ENCODE results near the gene CLEC3B. TPM values are rescaled to one million over a fixed set of nuclear protein-coding genes. Genes with fewer than 3 reads are reported as not detected.

The CLEC3B gene
- total RNA-seq, 2 donors from 2014 or later, result 9.6 to 28.9 TPM

DNA sequence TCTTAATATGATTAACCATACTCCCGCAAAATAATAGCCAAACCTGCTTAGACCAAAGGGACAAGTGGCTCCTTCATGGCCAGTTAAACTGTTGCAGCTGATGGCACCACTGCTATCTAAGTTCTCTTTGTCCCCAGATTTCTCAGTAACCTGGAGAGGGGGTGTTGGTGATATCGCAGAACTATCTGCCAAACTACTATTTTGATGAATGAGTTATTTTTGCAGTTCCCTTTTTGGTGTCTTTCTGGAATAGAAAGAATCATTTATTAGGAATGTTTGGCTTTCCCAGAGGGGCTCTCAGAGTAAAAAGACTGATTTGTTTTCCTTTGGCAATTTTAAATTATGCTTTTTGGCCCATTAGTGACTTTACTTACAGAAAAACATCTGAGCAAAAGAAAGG, 33.0 kb downstream of the CLEC3B start:
- no peak overlapping the region for H3K9ac ChIP-seq (ENCODE audit: low read depth in 2 of 2, low read length in 2 of 2)
- H3K27ac ChIP-seq, result no peak overlapping the region
- TF ChIP-seq, protein P1, sequence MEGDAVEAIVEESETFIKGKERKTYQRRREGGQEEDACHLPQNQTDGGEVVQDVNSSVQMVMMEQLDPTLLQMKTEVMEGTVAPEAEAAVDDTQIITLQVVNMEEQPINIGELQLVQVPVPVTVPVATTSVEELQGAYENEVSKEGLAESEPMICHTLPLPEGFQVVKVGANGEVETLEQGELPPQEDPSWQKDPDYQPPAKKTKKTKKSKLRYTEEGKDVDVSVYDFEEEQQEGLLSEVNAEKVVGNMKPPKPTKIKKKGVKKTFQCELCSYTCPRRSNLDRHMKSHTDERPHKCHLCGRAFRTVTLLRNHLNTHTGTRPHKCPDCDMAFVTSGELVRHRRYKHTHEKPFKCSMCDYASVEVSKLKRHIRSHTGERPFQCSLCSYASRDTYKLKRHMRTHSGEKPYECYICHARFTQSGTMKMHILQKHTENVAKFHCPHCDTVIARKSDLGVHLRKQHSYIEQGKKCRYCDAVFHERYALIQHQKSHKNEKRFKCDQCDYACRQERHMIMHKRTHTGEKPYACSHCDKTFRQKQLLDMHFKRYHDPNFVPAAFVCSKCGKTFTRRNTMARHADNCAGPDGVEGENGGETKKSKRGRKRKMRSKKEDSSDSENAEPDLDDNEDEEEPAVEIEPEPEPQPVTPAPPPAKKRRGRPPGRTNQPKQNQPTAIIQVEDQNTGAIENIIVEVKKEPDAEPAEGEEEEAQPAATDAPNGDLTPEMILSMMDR (IDR thresholded peaks at IDR 0.05), result no peak
- H3K9me3 ChIP-seq, result no peaks in the 10 kb centered on the region
- intact Hi-C loops (cut with DNase I), result no loop called here
- no peak for DNase-seq
- H3K27me3 ChIP-seq, result no peaks in the 10 kb centered on the region
- no peaks in the 10 kb centered on the region for H3K4me1 ChIP-seq
- H3K36me3 ChIP-seq, result no peaks in the 10 kb centered on the region
- H3K4me3 ChIP-seq, result no peak overlapping the region

DNA sequence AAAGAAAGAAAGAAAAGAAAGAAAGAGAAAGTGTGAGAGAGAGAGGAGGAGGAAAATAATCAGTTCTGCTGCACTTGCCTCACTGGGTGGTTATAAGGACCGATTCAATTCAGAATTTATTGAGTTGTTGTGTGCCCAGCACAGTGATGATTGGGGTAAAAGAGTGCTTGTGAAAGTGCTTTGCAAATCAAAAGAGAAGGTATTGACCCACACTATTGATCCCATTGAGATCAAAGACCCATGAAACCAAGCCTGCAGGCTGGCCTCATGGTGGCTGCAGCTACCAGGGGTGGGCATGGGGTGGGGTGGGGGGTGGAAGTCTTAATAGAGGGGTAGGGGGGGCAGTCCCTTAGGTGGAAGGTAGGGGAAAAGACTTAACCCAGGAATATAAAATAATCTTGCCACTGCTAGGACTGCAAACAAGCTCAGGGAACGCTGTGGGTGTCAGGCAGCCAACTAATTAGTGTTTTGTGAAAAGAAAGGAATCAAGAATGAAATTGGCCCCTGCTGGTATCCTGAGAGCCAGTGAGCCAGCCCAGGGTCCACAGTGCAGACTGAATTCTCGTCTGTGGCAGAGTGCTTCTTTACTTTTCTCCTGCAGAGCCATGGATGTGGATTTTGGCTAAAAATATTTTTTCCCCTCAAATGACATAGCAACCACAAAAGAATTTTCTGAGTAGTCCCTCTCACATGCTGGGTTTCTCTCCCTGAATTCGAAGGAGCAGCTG, 34.2 kb downstream of the CLEC3B start:
- H3K27me3 ChIP-seq, result no peaks in the 10 kb centered on the region
- no peaks in the 10 kb centered on the region for H3K9me3 ChIP-seq
- TF ChIP-seq, protein P1 (IDR thresholded peaks at IDR 0.05), result no peak
- peaks cover 3% of the 10 kb centered on the region for H3K4me1 ChIP-seq
- H3K9ac ChIP-seq (ENCODE audit: low read depth in 2 of 2, low read length in 2 of 2), result no peak overlapping the region
- intact Hi-C loops (cut with DNase I), result no loop called here
- no peak for DNase-seq
- H3K36me3 ChIP-seq, result no peaks in the 10 kb centered on the region
- H3K27ac ChIP-seq, result peak overlapping the region; percentile 12
- H3K4me3 ChIP-seq, result no peak overlapping the region

DNA sequence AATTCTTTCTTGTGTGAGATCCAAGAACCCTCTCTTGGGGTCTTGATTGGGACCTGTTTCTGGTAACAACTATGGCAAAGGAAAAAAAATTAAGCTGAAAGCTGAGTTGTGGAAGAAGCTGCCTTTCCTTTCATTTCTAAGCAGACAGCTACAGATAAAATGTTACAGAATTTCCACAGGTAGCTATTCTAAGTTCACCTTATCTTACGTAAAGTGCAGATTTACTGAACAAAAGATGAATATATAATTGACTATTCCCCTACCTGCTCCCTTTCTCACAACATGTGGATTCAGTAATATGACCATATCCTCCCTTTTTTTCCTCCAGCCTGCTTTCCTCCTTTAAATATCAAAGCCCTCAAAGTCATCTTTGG, 36.6 kb downstream of the CLEC3B start:
- intact Hi-C loops (cut with DNase I), result no loop called here
- Histone ChIP-seq H3K36me3 (no peaks in the 10 kb centered on the region), H3K27ac (peak overlapping the region; percentile 35), H3K4me3 (no peak overlapping the region), H3K9ac (ENCODE audit: low read depth in 2 of 2, low read length in 2 of 2) (no peak overlapping the region), H3K27me3 (no peaks in the 10 kb centered on the region), H3K9me3 (no peaks in the 10 kb centered on the region), H3K4me1 (peaks cover 12% of the 10 kb centered on the region)
- TF ChIP-seq, protein P1 (IDR thresholded peaks at IDR 0.05), result no peak
- no peak for DNase-seq

DNA sequence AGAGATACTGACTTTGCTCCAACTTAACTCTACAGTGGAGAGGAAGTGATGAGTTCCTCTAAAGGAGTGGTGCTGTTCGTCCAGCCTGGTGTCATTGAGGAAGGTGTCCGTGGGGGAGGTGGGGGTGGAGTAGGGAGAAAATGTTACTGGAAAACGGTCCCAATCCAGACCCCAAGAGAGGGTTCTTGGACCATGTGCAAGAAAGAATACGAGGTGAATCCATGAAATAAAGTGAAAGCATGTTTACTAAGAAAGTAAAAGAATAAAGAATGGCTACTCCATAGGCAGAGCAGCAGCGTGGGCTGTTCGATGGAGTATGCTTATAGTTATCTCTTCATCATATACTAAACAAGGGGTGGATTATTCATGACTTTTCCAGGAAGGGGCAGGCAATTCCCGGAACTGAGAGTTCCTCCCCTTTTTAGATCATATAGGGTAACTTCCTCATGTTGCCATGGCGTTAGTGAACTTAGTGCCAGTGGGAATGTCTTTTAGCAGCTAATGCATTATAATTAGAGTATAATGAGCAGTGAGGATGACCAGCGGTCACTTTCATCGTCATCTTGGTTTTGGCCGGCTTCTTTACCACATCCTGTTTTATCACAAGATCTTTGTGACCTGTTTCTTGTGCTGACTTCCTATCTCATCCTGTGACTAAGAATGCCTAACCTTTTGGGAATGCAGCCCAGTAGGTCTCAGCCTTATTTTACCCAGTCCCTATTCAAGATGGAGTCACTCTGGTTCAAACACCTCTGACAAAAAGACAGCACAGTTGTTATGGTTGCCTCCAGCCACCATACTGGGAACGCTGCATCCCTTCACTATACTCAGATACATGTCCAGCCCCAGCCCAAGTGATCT, 38.6 kb downstream of the CLEC3B start:
- Histone ChIP-seq H3K4me1 (peaks cover 12% of the 10 kb centered on the region), H3K27me3 (no peaks in the 10 kb centered on the region), H3K9ac (ENCODE audit: low read depth in 2 of 2, low read length in 2 of 2) (no peak overlapping the region), H3K36me3 (no peaks in the 10 kb centered on the region), H3K4me3 (no peak overlapping the region), H3K27ac (peak overlapping the region; percentile 74), H3K9me3 (no peaks in the 10 kb centered on the region)
- TF ChIP-seq, protein P1 (IDR thresholded peaks at IDR 0.05), result no peak
- DNase-seq, result peak; percentile 38
- intact Hi-C loops (cut with DNase I), result no loop called here

DNA sequence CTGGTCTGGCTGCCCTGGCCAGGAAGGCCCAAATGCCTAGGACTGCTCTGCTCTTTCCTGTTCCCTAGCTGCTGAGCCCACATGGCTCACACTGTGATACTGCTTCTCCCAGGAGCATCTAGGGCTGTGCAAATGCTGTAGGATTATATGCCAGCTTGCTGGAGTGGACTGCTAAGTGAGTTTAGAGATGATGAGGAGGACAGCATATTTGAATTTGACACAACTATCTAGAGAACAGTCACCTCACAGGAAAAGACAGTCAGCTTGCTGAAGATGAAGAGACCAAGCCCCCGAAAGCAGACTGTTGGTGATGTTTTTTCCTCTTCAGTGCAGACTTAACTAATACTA, 39.2 kb downstream of the CLEC3B start:
- intact Hi-C loops (cut with DNase I), result no loop called here
- TF ChIP-seq, protein P1 (IDR thresholded peaks at IDR 0.05), result no peak
- H3K9ac ChIP-seq (ENCODE audit: low read depth in 2 of 2, low read length in 2 of 2), result no peak overlapping the region
- no peak for DNase-seq
- H3K27ac ChIP-seq, result peak overlapping the region; percentile 74
- H3K4me1 ChIP-seq, result peaks cover 12% of the 10 kb centered on the region
- no peaks in the 10 kb centered on the region for H3K9me3 ChIP-seq
- H3K36me3 ChIP-seq, result no peaks in the 10 kb centered on the region
- H3K27me3 ChIP-seq, result no peaks in the 10 kb centered on the region
- H3K4me3 ChIP-seq, result no peak overlapping the region
